ENCODE results near the gene SMCO4.

Gene SMCO4

GRCh38 chr11:93482556-93482955 is 60.6 kb downstream of the SMCO4 start:
- Histone ChIP-seq H3K27ac (ENCODE audit: low read depth, low read length) (no peak overlapping the region), H3K9me2 (replicated peaks; ENCODE audit: insufficient read depth, low read length) (no peaks in the 10 kb centered on the region), H3K79me2 (ENCODE audit: insufficient read depth, low read length) (no peaks in the 10 kb centered on the region), H4K20me1 (ENCODE audit: low read depth, low read length) (no peaks in the 10 kb centered on the region), H3F3A (ENCODE audit: insufficient read depth) (no peaks in the 10 kb centered on the region), H3K4me2 (ENCODE audit: low read depth, low read length, poor library complexity, severe bottlenecking) (no peak overlapping the region), H3K36me3 (ENCODE audit: low read length) (no peaks in the 10 kb centered on the region), H3K9ac (ENCODE audit: low read length) (no peak overlapping the region), H3K4me3 (ENCODE audit: insufficient read depth, low read length, poor library complexity, severe bottlenecking) (no peak overlapping the region), H3K9me3 (ENCODE audit: insufficient read depth, low read length) (no peaks in the 10 kb centered on the region), H2AFZ (ENCODE audit: low read depth, low read length, severe bottlenecking) (no peak overlapping the region), H3K27me3 (ENCODE audit: low read length) (no peaks in the 10 kb centered on the region)
- no peak for TF ChIP-seq CTCF (IDR thresholded peaks at IDR 0.05; ENCODE audit: insufficient read depth, low read length, poor library complexity, severe bottlenecking)
- TF ChIP-seq EZH2phosphoT487 (conservative IDR thresholded peaks at IDR 0.05; ENCODE audit: low read length) = no peak

- TF ChIP-seq CTCF (IDR thresholded peaks at IDR 0.05; ENCODE audit: insufficient read depth, low read length, poor library complexity, severe bottlenecking) (no peak), EZH2phosphoT487 (conservative IDR thresholded peaks at IDR 0.05; ENCODE audit: low read length) (no peak)
- Histone ChIP-seq H3K9ac (ENCODE audit: low read length) (no peak overlapping the region), H3K36me3 (ENCODE audit: low read length) (no peaks in the 10 kb centered on the region), H3F3A (ENCODE audit: insufficient read depth) (no peaks in the 10 kb centered on the region), H3K9me2 (replicated peaks; ENCODE audit: insufficient read depth, low read length) (no peaks in the 10 kb centered on the region), H2AFZ (ENCODE audit: low read depth, low read length, severe bottlenecking) (no peak overlapping the region), H3K4me2 (ENCODE audit: low read depth, low read length, poor library complexity, severe bottlenecking) (no peak overlapping the region), H3K27me3 (ENCODE audit: low read length) (no peaks in the 10 kb centered on the region), H3K4me3 (ENCODE audit: insufficient read depth, low read length, poor library complexity, severe bottlenecking) (no peak overlapping the region), H3K27ac (ENCODE audit: low read depth, low read length) (no peak overlapping the region), H4K20me1 (ENCODE audit: low read depth, low read length) (no peaks in the 10 kb centered on the region), H3K79me2 (ENCODE audit: insufficient read depth, low read length) (no peaks in the 10 kb centered on the region), H3K9me3 (ENCODE audit: insufficient read depth, low read length) (no peaks in the 10 kb centered on the region)
Observed at GRCh38 chr11:93481696-93482095, 61.5 kb downstream of the SMCO4 start.

- Histone ChIP-seq H3K9me3 (ENCODE audit: insufficient read depth, low read length) (no peaks in the 10 kb centered on the region), H3F3A (ENCODE audit: insufficient read depth) (no peaks in the 10 kb centered on the region), H3K9me2 (replicated peaks; ENCODE audit: insufficient read depth, low read length) (no peaks in the 10 kb centered on the region), H4K20me1 (ENCODE audit: low read depth, low read length) (no peaks in the 10 kb centered on the region), H3K9ac (ENCODE audit: low read length) (no peak overlapping the region), H3K79me2 (ENCODE audit: insufficient read depth, low read length) (no peaks in the 10 kb centered on the region), H3K4me3 (ENCODE audit: insufficient read depth, low read length, poor library complexity, severe bottlenecking) (no peak overlapping the region), H2AFZ (ENCODE audit: low read depth, low read length, severe bottlenecking) (no peak overlapping the region), H3K27me3 (ENCODE audit: low read length) (no peaks in the 10 kb centered on the region), H3K36me3 (ENCODE audit: low read length) (no peaks in the 10 kb centered on the region), H3K4me2 (ENCODE audit: low read depth, low read length, poor library complexity, severe bottlenecking) (no peak overlapping the region), H3K27ac (ENCODE audit: low read depth, low read length) (no peak overlapping the region)
- TF ChIP-seq CTCF (IDR thresholded peaks at IDR 0.05; ENCODE audit: insufficient read depth, low read length, poor library complexity, severe bottlenecking) = no peak
- no peak for TF ChIP-seq EZH2phosphoT487 (conservative IDR thresholded peaks at IDR 0.05; ENCODE audit: low read length)
Observed at GRCh38 chr11:93481279-93481678, 61.9 kb downstream of the SMCO4 start.

Data from SU-DHL-6 (cell line).